T-helper 17 cell (primary cell): Measurements from ENCODE around the gene LYRM7. TPM values are rescaled to one million over a fixed set of nuclear protein-coding genes. Genes with fewer than 3 reads are reported as not detected.
"Not testable (repeated sequence)": the region's sequence is repeated elsewhere in the genome, so short reads cannot be mapped to it uniquely, and the experiment has no call there.

Experiments
- ATAC-seq: fragments of 150-1000 bp; cut with Tn5 transposase; 2 replicates; pipeline ENCODE4 v1.10.0; 2021; ENCODE audit warnings: mild to moderate bottlenecking, moderate library complexity
- DNase-seq, 3 donors: peaks; one replicate each; pipeline versions ENCODE4 v3.0.0 to v3.0.0-alpha.2; 2020 to 2021
- H3K9me3 ChIP-seq: one replicate; pipeline ENCODE4 v1.7.0; 2013; ENCODE audit warnings: low read length, mild to moderate bottlenecking; ENCODE audit not compliant: control insufficient read depth, poor library complexity, severe bottlenecking
- H3K27ac Mint-ChIP-seq: one replicate; pipeline ENCODE4 v1.8.0; 2022; ENCODE audit warnings: mild to moderate bottlenecking, moderate library complexity, mixed read lengths
- H3K27me3 Mint-ChIP-seq: one replicate; pipeline ENCODE4 v1.8.0; 2022; ENCODE audit warnings: mixed read lengths
- H3K36me3 Mint-ChIP-seq: one replicate; pipeline ENCODE4 v1.8.0; 2022; ENCODE audit warnings: low read depth, mixed read lengths
- H3K4me1 Mint-ChIP-seq: one replicate; pipeline ENCODE4 v1.8.0; 2022; ENCODE audit warnings: mild to moderate bottlenecking, mixed read lengths
- H3K4me3 Mint-ChIP-seq: one replicate; pipeline ENCODE4 v1.8.0; 2022; ENCODE audit warnings: mild to moderate bottlenecking, moderate library complexity, mixed read lengths
- total RNA-seq, 4 donors: library from RNA in 2 of 4; stranded (reverse) in 2 of 4; gene quantifications; one replicate each; pipeline ENCODE4 v1.2.3 and lab custom pipeline; 2022 to 2026

Gene LYRM7
- 1 to 10 TPM; 8.1 to 9.7 TPM for total RNA-seq
- 23.1 to 33.7 reads per million in 2 donors for total RNA-seq (lab: John Stamatoyannopoulos, UW)

DNA sequence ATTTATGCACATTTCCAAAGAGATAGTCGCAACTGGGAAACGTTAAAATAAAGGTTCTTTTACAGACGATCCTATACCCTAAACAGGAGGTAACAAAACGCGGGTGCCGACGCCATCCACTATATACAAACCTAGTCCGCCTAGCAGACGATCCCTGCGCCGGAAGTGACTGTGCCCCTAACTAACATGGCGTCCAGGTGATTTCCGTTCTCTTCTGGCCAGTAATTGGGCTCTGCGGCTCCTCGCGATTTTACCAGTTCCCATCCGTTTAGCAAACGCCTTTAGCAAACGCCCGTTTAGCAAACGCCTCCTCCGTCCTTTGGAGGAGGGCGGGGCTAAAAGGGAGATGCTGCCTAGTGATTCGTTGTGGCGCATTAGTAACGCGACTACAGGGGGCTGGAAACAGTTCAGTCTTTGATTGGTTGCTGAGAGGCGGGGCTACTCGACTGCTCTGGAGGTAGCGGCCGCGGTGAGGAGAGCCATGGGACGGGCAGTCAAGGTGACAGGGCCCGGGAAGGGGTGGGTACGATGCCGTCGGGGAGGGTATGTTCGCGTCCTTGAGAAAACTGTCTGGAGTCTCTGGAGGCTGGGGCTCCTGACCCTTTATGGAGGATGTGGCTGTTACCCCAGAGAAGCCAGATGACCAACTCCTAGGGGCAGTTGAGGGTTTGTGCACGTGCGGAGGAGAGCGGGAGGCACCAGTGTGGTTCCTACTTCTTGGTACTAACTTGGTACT lies at the start of gene LYRM7:
Gene LYRM7 (plus strand): TSS at position 405 of the 736 bp plus-strand sequence. CDS start 77 bp downstream, at position 482.
- DNase-seq: peak; percentile 80 to 93 (median 88)
- H3K27ac Mint-ChIP-seq: peak within 1 kb of the TSS; percentile 98
- H3K27me3 Mint-ChIP-seq: no peaks in the 10 kb centered on the region
- H3K9me3 ChIP-seq: no peaks in the 10 kb centered on the region
- ATAC-seq: peak; percentile 94
- peaks cover 35% of the 10 kb centered on the region for H3K4me1 Mint-ChIP-seq
- H3K36me3 Mint-ChIP-seq: no peaks in the 10 kb centered on the region
- H3K4me3 Mint-ChIP-seq: peak within 1 kb of the TSS; percentile 98

- H3K36me3 Mint-ChIP-seq, H3K9me3 ChIP-seq, H3K4me1 Mint-ChIP-seq, H3K27me3 Mint-ChIP-seq, DNase-seq, ATAC-seq, H3K4me3 Mint-ChIP-seq, H3K27ac Mint-ChIP-seq: not testable (repeated sequence)
Observed at GRCh38 chr5:131127244-131127643, 43.5 kb upstream of the LYRM7 start.

DNA sequence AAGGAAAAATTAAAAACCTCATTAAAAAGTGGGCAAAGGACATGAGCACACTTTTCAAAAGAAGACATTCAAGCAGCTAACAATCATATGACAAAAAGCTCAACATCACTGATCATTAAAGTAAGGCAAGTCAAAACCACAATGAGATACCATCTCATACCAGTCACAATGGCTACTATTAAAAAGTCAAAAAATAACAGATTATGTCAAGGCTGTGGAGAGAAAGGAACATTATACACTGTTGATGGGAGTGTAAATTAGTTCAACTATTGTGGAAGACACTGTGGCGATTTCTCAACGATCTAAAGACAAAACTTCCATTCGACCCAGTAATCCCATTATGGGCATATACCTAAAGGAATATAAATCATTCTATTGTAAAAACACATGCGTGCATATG lies 41.4 kb upstream of the LYRM7 start:
- DNase-seq (no peak), ATAC-seq (no peak)
- Mint-ChIP-seq H3K27ac (no peak overlapping the region), H3K4me1 (no peaks in the 10 kb centered on the region), H3K4me3 (no peak overlapping the region), H3K36me3 (no peaks in the 10 kb centered on the region), H3K27me3 (no peaks in the 10 kb centered on the region)
- no peaks in the 10 kb centered on the region for H3K9me3 ChIP-seq

- not testable (repeated sequence) for H3K36me3 Mint-ChIP-seq, H3K4me3 Mint-ChIP-seq, ATAC-seq, H3K27me3 Mint-ChIP-seq, DNase-seq, H3K4me1 Mint-ChIP-seq, H3K9me3 ChIP-seq, H3K27ac Mint-ChIP-seq
Observed at GRCh38 chr5:131133091-131133490, 37.7 kb upstream of the LYRM7 start.

- not testable (repeated sequence) for H3K9me3 ChIP-seq, H3K4me1 Mint-ChIP-seq, H3K27me3 Mint-ChIP-seq, ATAC-seq, DNase-seq, H3K36me3 Mint-ChIP-seq, H3K27ac Mint-ChIP-seq
- peak overlapping the region; percentile 37 for H3K4me3 Mint-ChIP-seq
Observed at GRCh38 chr5:131138406-131138805, 32.3 kb upstream of the LYRM7 start.

- H3K27me3 Mint-ChIP-seq: no peaks in the 10 kb centered on the region
- no peak overlapping the region for H3K27ac Mint-ChIP-seq
- H3K36me3 Mint-ChIP-seq: peaks cover 8% of the 10 kb centered on the region
- no peak overlapping the region for H3K4me3 Mint-ChIP-seq
- H3K9me3 ChIP-seq: no peaks in the 10 kb centered on the region
- ATAC-seq (no peak), DNase-seq (no peak)
- peaks cover 2% of the 10 kb centered on the region for H3K4me1 Mint-ChIP-seq
Observed at GRCh38 chr5:131139321-131139720, 31.4 kb upstream of the LYRM7 start.

GRCh38 chr5:131142970-131143617 lies 27.6 kb upstream of the LYRM7 start:
- Mint-ChIP-seq H3K4me3 (no peak overlapping the region), H3K27ac (no peak overlapping the region), H3K36me3 (peaks cover 2% of the 10 kb centered on the region), H3K27me3 (no peaks in the 10 kb centered on the region), H3K4me1 (peaks cover 2% of the 10 kb centered on the region)
- no peak for DNase-seq
- no peak for ATAC-seq
- H3K9me3 ChIP-seq: no peaks in the 10 kb centered on the region

- ATAC-seq (no peak), DNase-seq (no peak)
- no peaks in the 10 kb centered on the region for H3K9me3 ChIP-seq
- H3K4me3 Mint-ChIP-seq: no peak overlapping the region
- no peaks in the 10 kb centered on the region for H3K27me3 Mint-ChIP-seq
- H3K27ac Mint-ChIP-seq: no peak overlapping the region
- no peaks in the 10 kb centered on the region for H3K36me3 Mint-ChIP-seq
- peaks cover 3% of the 10 kb centered on the region for H3K4me1 Mint-ChIP-seq
Observed at GRCh38 chr5:131147258-131147657, 23.5 kb upstream of the LYRM7 start.

DNA sequence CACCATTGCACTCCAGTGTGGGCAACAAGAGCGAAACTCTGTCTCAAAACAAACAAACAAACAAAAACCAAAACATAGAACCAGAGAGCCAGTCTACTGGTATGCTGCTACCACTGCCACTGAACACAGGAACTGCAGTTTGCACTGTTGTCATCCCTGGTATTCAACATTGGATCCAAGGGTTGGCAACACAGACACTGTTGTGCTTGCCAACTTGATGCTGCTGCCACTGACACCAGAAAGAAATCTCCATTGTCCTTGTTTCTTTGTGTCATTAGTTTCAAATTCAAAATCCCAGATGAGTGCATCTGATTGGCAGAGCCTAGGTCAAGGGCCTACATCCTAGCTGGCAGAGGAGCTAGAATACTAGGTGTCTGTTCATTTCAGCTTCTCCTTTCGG lies 21.9 kb upstream of the LYRM7 start:
- H3K27me3 Mint-ChIP-seq: no peaks in the 10 kb centered on the region

GRCh38 chr5:131150408-131150807 lies 20.3 kb upstream of the LYRM7 start:
- Mint-ChIP-seq H3K27me3 (no peaks in the 10 kb centered on the region), H3K4me3 (no peak overlapping the region), H3K4me1 (peaks cover 6% of the 10 kb centered on the region), H3K27ac (no peak overlapping the region), H3K36me3 (no peaks in the 10 kb centered on the region)
- no peak for DNase-seq
- no peaks in the 10 kb centered on the region for H3K9me3 ChIP-seq
- ATAC-seq: no peak

More for the DNA sequence above, 21.9 kb upstream of the LYRM7 start:
- Mint-ChIP-seq H3K4me1 (peaks cover 6% of the 10 kb centered on the region), H3K27ac (no peak overlapping the region), H3K36me3 (no peaks in the 10 kb centered on the region), H3K4me3 (no peak overlapping the region)
- DNase-seq (no peak), ATAC-seq (no peak)
- no peaks in the 10 kb centered on the region for H3K9me3 ChIP-seq

GRCh38 chr5:131151216-131151615 lies 19.5 kb upstream of the LYRM7 start:
- Mint-ChIP-seq H3K27ac (peak overlapping the region; percentile 54), H3K4me1 (peaks cover 4% of the 10 kb centered on the region)

DNA sequence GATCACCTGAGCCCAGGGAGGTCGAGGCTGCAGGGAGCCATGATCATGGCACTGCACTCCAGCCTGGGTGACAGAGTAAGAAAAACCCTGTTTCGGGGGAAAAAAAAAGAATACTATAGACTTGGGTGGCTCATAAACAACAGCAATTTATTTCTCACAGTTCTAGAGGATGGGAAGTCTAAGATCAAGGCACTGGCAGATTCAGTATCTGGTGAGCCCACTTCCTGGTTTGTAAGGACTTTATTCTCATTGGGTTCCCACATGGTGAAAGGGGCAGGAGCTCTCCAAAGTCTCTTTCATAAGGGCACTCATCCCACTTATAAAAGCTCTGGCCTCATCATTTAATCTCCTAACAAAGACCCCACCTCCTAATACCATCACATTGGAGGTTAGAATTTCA lies 14.4 kb upstream of the LYRM7 start:
- H3K27me3 Mint-ChIP-seq: no peaks in the 10 kb centered on the region
- H3K36me3 Mint-ChIP-seq: peaks cover 5% of the 10 kb centered on the region
- H3K9me3 ChIP-seq: no peaks in the 10 kb centered on the region
- H3K27ac Mint-ChIP-seq: no peak overlapping the region
- ATAC-seq (no peak), DNase-seq (no peak)
- H3K4me1 Mint-ChIP-seq: peaks cover 16% of the 10 kb centered on the region
- H3K4me3 Mint-ChIP-seq: no peak overlapping the region

More at GRCh38 chr5:131151216-131151615, 19.5 kb upstream of the LYRM7 start:
- no peaks in the 10 kb centered on the region for H3K27me3 Mint-ChIP-seq
- DNase-seq: no peak
- no peaks in the 10 kb centered on the region for H3K9me3 ChIP-seq
- no peaks in the 10 kb centered on the region for H3K36me3 Mint-ChIP-seq
- ATAC-seq: no peak
- H3K4me3 Mint-ChIP-seq: no peak overlapping the region

- ATAC-seq: no peak
- peaks cover 21% of the 10 kb centered on the region for H3K4me1 Mint-ChIP-seq
Observed at GRCh38 chr5:131156957-131157356, 13.8 kb upstream of the LYRM7 start.

More at GRCh38 chr5:131156957-131157356, 13.8 kb upstream of the LYRM7 start:
- no peaks in the 10 kb centered on the region for H3K9me3 ChIP-seq
- Mint-ChIP-seq H3K4me3 (no peak overlapping the region), H3K36me3 (peaks cover 6% of the 10 kb centered on the region), H3K27ac (peak overlapping the region; percentile 69), H3K27me3 (no peaks in the 10 kb centered on the region)
- no peak for DNase-seq
